ENCODE data around the gene HMG20B.

DNA sequence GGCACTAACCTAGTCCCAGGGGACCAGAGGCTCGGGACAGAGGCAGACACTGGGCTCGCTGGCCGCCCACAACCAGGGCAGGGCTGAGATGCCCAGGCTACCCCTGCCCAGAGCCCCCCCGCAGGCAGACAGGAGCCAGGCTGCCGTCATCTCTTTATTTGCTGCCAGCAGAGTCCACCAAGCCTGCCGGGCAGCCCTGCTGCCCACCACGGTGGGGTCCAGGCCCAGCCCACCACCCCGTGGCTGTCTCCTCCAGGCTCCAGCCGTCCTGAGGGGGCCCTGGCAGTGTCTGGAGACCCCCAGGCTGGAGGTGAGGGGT is 28.7 kb upstream of the HMG20B start:
- TF ChIP-seq BACH2 (CRISPR knock-in tag; IDR thresholded peaks at IDR 0.05; ENCODE audit: borderline replicate concordance): no peak
- TF ChIP-seq, protein P1, sequence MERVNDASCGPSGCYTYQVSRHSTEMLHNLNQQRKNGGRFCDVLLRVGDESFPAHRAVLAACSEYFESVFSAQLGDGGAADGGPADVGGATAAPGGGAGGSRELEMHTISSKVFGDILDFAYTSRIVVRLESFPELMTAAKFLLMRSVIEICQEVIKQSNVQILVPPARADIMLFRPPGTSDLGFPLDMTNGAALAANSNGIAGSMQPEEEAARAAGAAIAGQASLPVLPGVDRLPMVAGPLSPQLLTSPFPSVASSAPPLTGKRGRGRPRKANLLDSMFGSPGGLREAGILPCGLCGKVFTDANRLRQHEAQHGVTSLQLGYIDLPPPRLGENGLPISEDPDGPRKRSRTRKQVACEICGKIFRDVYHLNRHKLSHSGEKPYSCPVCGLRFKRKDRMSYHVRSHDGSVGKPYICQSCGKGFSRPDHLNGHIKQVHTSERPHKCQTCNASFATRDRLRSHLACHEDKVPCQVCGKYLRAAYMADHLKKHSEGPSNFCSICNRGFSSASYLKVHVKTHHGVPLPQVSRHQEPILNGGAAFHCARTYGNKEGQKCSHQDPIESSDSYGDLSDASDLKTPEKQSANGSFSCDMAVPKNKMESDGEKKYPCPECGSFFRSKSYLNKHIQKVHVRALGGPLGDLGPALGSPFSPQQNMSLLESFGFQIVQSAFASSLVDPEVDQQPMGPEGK (CRISPR knock-in tag; IDR thresholded peaks at IDR 0.05; ENCODE audit: borderline replicate concordance): no peak
- TF ChIP-seq, protein P2, sequence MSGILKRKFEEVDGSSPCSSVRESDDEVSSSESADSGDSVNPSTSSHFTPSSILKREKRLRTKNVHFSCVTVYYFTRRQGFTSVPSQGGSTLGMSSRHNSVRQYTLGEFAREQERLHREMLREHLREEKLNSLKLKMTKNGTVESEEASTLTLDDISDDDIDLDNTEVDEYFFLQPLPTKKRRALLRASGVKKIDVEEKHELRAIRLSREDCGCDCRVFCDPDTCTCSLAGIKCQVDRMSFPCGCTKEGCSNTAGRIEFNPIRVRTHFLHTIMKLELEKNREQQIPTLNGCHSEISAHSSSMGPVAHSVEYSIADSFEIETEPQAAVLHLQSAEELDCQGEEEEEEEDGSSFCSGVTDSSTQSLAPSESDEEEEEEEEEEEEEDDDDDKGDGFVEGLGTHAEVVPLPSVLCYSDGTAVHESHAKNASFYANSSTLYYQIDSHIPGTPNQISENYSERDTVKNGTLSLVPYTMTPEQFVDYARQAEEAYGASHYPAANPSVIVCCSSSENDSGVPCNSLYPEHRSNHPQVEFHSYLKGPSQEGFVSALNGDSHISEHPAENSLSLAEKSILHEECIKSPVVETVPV (CRISPR knock-in tag; IDR thresholded peaks at IDR 0.05): no peak
- no peak for TF ChIP-seq ZFP30 (CRISPR knock-in tag; IDR thresholded peaks at IDR 0.05)
- TF ChIP-seq ZNF8 (CRISPR knock-in tag; IDR thresholded peaks at IDR 0.05): no peak
- no peak for TF ChIP-seq ZC3H10 (CRISPR knock-in tag; IDR thresholded peaks at IDR 0.05)
- TF ChIP-seq, protein P3, sequence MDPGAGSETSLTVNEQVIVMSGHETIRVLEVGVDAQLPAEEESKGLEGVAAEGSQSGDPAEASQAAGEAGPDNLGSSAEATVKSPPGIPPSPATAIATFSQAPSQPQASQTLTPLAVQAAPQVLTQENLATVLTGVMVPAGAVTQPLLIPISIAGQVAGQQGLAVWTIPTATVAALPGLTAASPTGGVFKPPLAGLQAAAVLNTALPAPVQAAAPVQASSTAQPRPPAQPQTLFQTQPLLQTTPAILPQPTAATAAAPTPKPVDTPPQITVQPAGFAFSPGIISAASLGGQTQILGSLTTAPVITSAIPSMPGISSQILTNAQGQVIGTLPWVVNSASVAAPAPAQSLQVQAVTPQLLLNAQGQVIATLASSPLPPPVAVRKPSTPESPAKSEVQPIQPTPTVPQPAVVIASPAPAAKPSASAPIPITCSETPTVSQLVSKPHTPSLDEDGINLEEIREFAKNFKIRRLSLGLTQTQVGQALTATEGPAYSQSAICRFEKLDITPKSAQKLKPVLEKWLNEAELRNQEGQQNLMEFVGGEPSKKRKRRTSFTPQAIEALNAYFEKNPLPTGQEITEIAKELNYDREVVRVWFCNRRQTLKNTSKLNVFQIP (CRISPR knock-in tag; IDR thresholded peaks at IDR 0.05; ENCODE audit: borderline replicate concordance, low read depth): no peak
- TF ChIP-seq ESRRG (CRISPR knock-in tag; IDR thresholded peaks at IDR 0.05): no peak
- no peak for TF ChIP-seq ZNF70 (CRISPR knock-in tag; IDR thresholded peaks at IDR 0.05)
- TF ChIP-seq PPARA (CRISPR knock-in tag; IDR thresholded peaks at IDR 0.05; ENCODE audit: borderline replicate concordance): no peak
- no peak for TF ChIP-seq ARNTL (CRISPR knock-in tag; IDR thresholded peaks at IDR 0.05; ENCODE audit: borderline replicate concordance, low read depth)
- TF ChIP-seq, protein P4, sequence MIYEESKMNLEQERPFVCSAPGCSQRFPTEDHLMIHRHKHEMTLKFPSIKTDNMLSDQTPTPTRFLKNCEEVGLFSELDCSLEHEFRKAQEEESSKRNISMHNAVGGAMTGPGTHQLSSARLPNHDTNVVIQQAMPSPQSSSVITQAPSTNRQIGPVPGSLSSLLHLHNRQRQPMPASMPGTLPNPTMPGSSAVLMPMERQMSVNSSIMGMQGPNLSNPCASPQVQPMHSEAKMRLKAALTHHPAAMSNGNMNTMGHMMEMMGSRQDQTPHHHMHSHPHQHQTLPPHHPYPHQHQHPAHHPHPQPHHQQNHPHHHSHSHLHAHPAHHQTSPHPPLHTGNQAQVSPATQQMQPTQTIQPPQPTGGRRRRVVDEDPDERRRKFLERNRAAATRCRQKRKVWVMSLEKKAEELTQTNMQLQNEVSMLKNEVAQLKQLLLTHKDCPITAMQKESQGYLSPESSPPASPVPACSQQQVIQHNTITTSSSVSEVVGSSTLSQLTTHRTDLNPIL (CRISPR knock-in tag; IDR thresholded peaks at IDR 0.05; ENCODE audit: low read depth): no peak

Measured in SK-N-SH treated with all-trans-retinoic acid at 6 μM for 48 hours (cell line).